DOHH2 (cell line): Measurements from ENCODE around the gene HBZ.
"Not testable (repeated sequence)": the region's sequence is repeated elsewhere in the genome, so short reads cannot be mapped to it uniquely, and the experiment has no call there.

Source experiments
- EZH2phosphoT487 ChIP-seq: fragments of 200-600 bp; sonication (generic); IDR thresholded peaks from 2 replicates; pipeline ENCODE4 v1.6.1; 2017; ENCODE audit warnings: borderline replicate concordance, mild to moderate bottlenecking, antibody characterized with exemption, low read length, moderate library complexity, mixed read lengths
- TF ChIP-seq, protein P1 (sequence below): fragments of 200-600 bp; sonication (generic); IDR thresholded peaks from one replicate; pipeline ENCODE4 v1.5.1; 2014; ENCODE audit warnings: antibody characterized with exemption, mild to moderate bottlenecking, low read depth, low read length; ENCODE audit not compliant: poor library complexity, severe bottlenecking

DNA sequence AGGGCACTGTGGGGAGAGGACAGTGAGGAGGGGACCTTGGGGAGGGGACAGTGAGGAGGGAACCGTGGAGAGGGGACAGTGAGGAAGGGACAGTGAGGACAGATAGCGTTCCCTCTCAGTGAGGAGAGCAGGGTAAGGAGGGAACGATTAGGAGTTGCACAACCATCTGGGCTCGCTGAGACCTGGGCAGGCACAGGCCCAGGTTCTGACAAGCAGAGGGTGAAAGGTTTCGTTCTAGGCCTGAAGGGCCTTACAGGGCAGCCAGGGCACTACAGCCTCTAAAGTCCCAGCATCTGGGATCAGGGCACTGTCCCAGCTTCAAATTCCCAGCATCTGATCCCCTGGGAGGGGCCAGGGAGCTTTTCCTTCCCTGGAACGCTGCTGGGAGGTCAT is 681 bp downstream of the HBZ start:
- TF ChIP-seq, protein P1, sequence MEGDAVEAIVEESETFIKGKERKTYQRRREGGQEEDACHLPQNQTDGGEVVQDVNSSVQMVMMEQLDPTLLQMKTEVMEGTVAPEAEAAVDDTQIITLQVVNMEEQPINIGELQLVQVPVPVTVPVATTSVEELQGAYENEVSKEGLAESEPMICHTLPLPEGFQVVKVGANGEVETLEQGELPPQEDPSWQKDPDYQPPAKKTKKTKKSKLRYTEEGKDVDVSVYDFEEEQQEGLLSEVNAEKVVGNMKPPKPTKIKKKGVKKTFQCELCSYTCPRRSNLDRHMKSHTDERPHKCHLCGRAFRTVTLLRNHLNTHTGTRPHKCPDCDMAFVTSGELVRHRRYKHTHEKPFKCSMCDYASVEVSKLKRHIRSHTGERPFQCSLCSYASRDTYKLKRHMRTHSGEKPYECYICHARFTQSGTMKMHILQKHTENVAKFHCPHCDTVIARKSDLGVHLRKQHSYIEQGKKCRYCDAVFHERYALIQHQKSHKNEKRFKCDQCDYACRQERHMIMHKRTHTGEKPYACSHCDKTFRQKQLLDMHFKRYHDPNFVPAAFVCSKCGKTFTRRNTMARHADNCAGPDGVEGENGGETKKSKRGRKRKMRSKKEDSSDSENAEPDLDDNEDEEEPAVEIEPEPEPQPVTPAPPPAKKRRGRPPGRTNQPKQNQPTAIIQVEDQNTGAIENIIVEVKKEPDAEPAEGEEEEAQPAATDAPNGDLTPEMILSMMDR: not testable (repeated sequence)
- not testable (repeated sequence) for TF ChIP-seq EZH2phosphoT487
